HepG2 (cell line): ENCODE results near the gene CAMTA2. TPM values are rescaled to one million over a fixed set of nuclear protein-coding genes. Genes with fewer than 3 reads are reported as not detected.
"Not testable (repeated sequence)": the region's sequence is repeated elsewhere in the genome, so short reads cannot be mapped to it uniquely, and the experiment has no call there.

Experiments used
- ATAC-seq: fragments of 200-7000 bp; cut with Tn5 transposase; 3 replicates; pipeline ENCODE4 v1.9.1; 2020; ENCODE audit warnings: mild to moderate bottlenecking, moderate library complexity
- BruUV-seq: library from RNA; stranded (reverse); fragments of 400-500 nt; replicated peaks from 2 replicates; lab custom pipeline; 2021; lab: Mats Ljungman, UMichigan
- CTCF ChIA-PET: fragments of 300-600 bp; formaldehyde crosslinking; extraction: SDS; loops from one replicate; lab custom pipeline; 2021; ENCODE audit warnings: low total read pairs, inconsistent platforms, low intra/inter-chr PET ratio; lab: Yijun Ruan, JAX
- POLR2A ChIA-PET: fragments of 350-600 bp; sonication (Branson Sonifier 250); formaldehyde crosslinking; loops from one replicate; lab custom pipeline; 2020; ENCODE audit warnings: antibody characterized with exemption, inconsistent platforms; lab: Yijun Ruan, JAX
- DNase-seq: peaks from one replicate; pipeline ENCODE4 v3.0.0-alpha.2; 2015; ENCODE audit warnings: low spot score
- FAIRE-seq: peaks from 3 replicates; lab custom pipeline; 2011; peaks lifted over from hg19 to GRCh38; lab: Jason Lieb, UNC
- H2AFZ ChIP-seq: one replicate; pipeline ENCODE4 v1.6.1; 2011; ENCODE audit warnings: low read length, inconsistent platforms
- H3K27ac ChIP-seq: fragments of 300-600 bp; 3 replicates; pipeline ENCODE4 v1.8.0; 2011; ENCODE audit warnings: mixed run types, mild to moderate bottlenecking, mixed read lengths, low read length, inconsistent platforms; ENCODE audit not compliant: insufficient read depth; ENCODE audit errors: extremely low read length
- H3K27me3 ChIP-seq, 2 experiments: fragments of 200-600 bp in 1 of 2; 2 replicates in 1 of 2; 3 replicates in 1 of 2; pipeline versions ENCODE4 v1.6.0 to v1.8.0; 2011; ENCODE audit warnings: low read length in 2 of 2, mild to moderate bottlenecking in 2 of 2, moderate library complexity in 2 of 2, inconsistent platforms in 1 of 2; ENCODE audit not compliant: insufficient read depth in 2 of 2, control insufficient read depth in 1 of 2
- H3K36me3 ChIP-seq, 2 experiments: fragments of 200-600 bp in 1 of 2; replicated peaks in 1 of 2; 2 replicates in 1 of 2; 3 replicates in 1 of 2; pipeline versions ENCODE4 v1.5.1 to v1.8.0; 2011; ENCODE audit warnings: low read length in 2 of 2, inconsistent platforms in 1 of 2; ENCODE audit not compliant: insufficient read depth in 2 of 2, control insufficient read depth in 1 of 2
- H3K4me1 ChIP-seq: 2 replicates; pipeline ENCODE4 v1.5.1; 2012; ENCODE audit warnings: low read length, inconsistent platforms; ENCODE audit not compliant: insufficient read depth
- H3K4me2 ChIP-seq: 2 replicates; pipeline ENCODE4 v1.6.0; 2011; ENCODE audit warnings: low read depth, low read length, inconsistent platforms
- H3K4me3 ChIP-seq, 3 experiments: fragments of 200-600 bp in 1 of 3; sonication (generic), shearing (Covaris generic) in 1 of 3; replicated peaks in 1 of 3; 2 replicates each; pipeline ENCODE4 v1.5.1; 2011 to 2016; ENCODE audit warnings: low read length in 3 of 3, inconsistent platforms in 2 of 3, low read depth in 2 of 3, mild to moderate bottlenecking in 2 of 3, control low read depth in 1 of 3, mixed read lengths in 1 of 3; ENCODE audit not compliant: insufficient read depth in 1 of 3
- H3K79me2 ChIP-seq: one replicate; pipeline ENCODE4 v1.6.1; 2011; ENCODE audit warnings: low read length, inconsistent platforms; ENCODE audit not compliant: insufficient read depth
- H3K9ac ChIP-seq: 2 replicates; pipeline ENCODE4 v1.6.0; 2011; ENCODE audit warnings: mild to moderate bottlenecking, low read depth, low read length, inconsistent platforms; ENCODE audit not compliant: insufficient read depth
- H3K9me3 ChIP-seq: 2 replicates; pipeline ENCODE4 v1.5.1; 2012; ENCODE audit warnings: mild to moderate bottlenecking, low read length
- H4K20me1 ChIP-seq: 2 replicates; pipeline ENCODE4 v1.6.0; 2011; ENCODE audit warnings: inconsistent platforms, mild to moderate bottlenecking, low read length, moderate library complexity; ENCODE audit not compliant: insufficient read depth
- MAFK ChIP-seq, 2 experiments: IDR thresholded peaks in 1 of 2; conservative IDR thresholded peaks in 1 of 2; 2 replicates each; pipeline ENCODE4 v1.6.1; 2011; ENCODE audit warnings: improper control_type of control experiment in 2 of 2, low read length in 2 of 2
- ZMYM3 ChIP-seq: sonication (generic); formaldehyde crosslinking; IDR thresholded peaks from 2 replicates; pipeline ENCODE4 v1.5.1; 2020; ENCODE audit warnings: mild to moderate bottlenecking, missing genetic modification reagents
- ZNF121 ChIP-seq: sonication (generic); formaldehyde crosslinking; IDR thresholded peaks from 2 replicates; pipeline ENCODE4 v1.5.0; 2020; ENCODE audit warnings: mild to moderate bottlenecking, missing genetic modification reagents
- ZNF772 ChIP-seq: sonication (generic); formaldehyde crosslinking; IDR thresholded peaks from 2 replicates; pipeline ENCODE4 v1.5.0; 2020; ENCODE audit warnings: mild to moderate bottlenecking, missing genetic modification reagents
- WGBS: methylation state at CpG from one replicate; pipeline ENCODE4 v1.1.6; 2017; ENCODE audit warnings: low lambda C conversion rate; 5-methylcytosine and 5-hydroxymethylcytosine counted together
- in situ Hi-C: cut with HindIII; loops from 2 replicates; pipeline ENCODE4 v1.10.0; 2017; ENCODE audit warnings: low pct_unique_long_range_greater_than_20kb; ENCODE audit not compliant: extremely low pct_ligation_motif_present
- intact Hi-C: fragments of 100-400 bp; cut with micrococcal nuclease; formaldehyde crosslinking; loops from one replicate; pipeline ENCODE4 v1.10.0; 2022; ENCODE audit not compliant: unreplicated experiment
- polyA plus RNA-seq, 8 experiments: library from polyadenylated mRNA; depleted of rRNA in 3 of 8; stranded (reverse) in 7 of 8; unstranded in 1 of 8; fragments of >200 nt; fragmentation: Illumina TruSeq in 4 of 8; extraction: Trizol in 4 of 8; gene quantifications; 2 replicates each; pipeline versions ENCODE4 v1.2.1 to v1.2.3, GENCODE V29; 2011 to 2016; ENCODE audit warnings: low read depth in 4 of 8, missing spikeins in 1 of 8, mixed read lengths in 1 of 8; ENCODE audit not compliant: insufficient read depth in 1 of 8
- total RNA-seq, 5 experiments: library from RNA; depleted of rRNA; stranded (reverse); fragments of >200 nt; fragmentation: Illumina TruSeq; extraction: Trizol; gene quantifications; 2 replicates each; pipeline ENCODE4 v1.2.3, GENCODE V29; 2016; ENCODE audit warnings: low read depth in 1 of 5
- TF ChIP-seq, protein P1 (sequence below): sonication (generic); formaldehyde crosslinking; IDR thresholded peaks from 2 replicates; pipeline ENCODE4 v1.4.0; 2020; ENCODE audit warnings: mild to moderate bottlenecking, missing genetic modification reagents

Gene CAMTA2
- total and polyA plus RNA-seq, 2 of the 13 experiments (the other 11 are each of a cell fraction or from before 2014, with no cell fraction given) = 4.1 to 7.1 TPM

GRCh38 chr17:4928881-4929280, 58.6 kb downstream of the CAMTA2 start (continued):
- no peak for TF ChIP-seq ZMYM3 (CRISPR knock-in tag)

DNA sequence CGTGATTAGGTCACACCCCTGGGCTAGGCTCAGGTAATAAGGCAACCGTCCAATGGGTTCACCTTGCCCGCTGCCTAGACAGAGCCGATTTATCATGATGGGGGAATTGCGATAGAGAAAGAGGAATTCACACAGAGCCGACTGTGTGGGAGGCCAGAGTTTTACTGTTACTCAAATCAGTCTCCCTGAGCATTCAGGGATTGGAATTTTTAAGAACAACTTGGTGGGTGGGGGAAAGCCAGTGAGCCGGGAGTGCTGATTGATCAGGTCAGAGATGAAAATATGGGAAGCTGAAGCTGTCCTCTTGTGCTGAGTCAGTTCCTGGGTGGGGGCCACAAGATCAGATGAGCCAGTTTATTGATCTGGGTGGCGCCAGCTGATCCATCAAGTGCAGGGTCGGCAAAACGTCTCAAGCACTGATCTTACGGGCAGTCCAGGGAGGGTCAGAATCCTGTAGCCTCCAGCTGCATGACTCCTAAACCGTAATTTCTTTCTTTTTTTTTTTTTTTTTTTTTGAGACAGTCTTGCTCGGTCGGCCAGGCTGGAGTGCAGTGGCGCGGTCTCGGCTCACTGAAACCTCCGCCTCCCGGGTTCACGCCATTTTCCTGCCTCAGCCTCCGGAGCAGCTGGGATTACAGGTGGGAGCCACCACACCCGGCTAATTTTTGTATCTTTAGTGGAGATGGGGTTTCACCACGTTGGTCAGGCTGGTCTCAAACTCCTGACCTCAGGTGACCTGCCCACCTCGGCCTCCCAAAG, 60.7 kb downstream of the CAMTA2 start:
- in situ Hi-C loops, H3K27me3 ChIP-seq, H3K36me3 ChIP-seq: not testable (repeated sequence)

GRCh38 chr17:4921320-4921719, 66.2 kb downstream of the CAMTA2 start:
- H3K9me3 ChIP-seq = no peaks in the 10 kb centered on the region
- H3K36me3 ChIP-seq = no peaks in the 10 kb centered on the region
- H2AFZ ChIP-seq = no peak overlapping the region
- POLR2A ChIA-PET = interaction anchor here (1.0 to 3.0 kb wide), 7 partner anchors 8 to 76 kb away, joined by 3 to 35 read pairs (median 6); partner anchors contain the start of genes ENO3, INCA1, RNF167 and SLC25A11
- peak overlapping the region; percentile 53 for H3K27ac ChIP-seq
- H3K4me2 ChIP-seq = peak overlapping the region; percentile 75; the same call in 1 of the 2 replicates
- no peaks in the 10 kb centered on the region for H4K20me1 ChIP-seq
- no peak for FAIRE-seq
- no TSS peak for BruUV-seq
- intact Hi-C loops = no loop called here
- H3K27me3 ChIP-seq = no peaks in the 10 kb centered on the region
- H3K4me3 ChIP-seq = no peak overlapping the region
- TF ChIP-seq ZNF121 = peak; percentile 53; the same call in 1 of the 2 replicates
- TF ChIP-seq, protein P1, sequence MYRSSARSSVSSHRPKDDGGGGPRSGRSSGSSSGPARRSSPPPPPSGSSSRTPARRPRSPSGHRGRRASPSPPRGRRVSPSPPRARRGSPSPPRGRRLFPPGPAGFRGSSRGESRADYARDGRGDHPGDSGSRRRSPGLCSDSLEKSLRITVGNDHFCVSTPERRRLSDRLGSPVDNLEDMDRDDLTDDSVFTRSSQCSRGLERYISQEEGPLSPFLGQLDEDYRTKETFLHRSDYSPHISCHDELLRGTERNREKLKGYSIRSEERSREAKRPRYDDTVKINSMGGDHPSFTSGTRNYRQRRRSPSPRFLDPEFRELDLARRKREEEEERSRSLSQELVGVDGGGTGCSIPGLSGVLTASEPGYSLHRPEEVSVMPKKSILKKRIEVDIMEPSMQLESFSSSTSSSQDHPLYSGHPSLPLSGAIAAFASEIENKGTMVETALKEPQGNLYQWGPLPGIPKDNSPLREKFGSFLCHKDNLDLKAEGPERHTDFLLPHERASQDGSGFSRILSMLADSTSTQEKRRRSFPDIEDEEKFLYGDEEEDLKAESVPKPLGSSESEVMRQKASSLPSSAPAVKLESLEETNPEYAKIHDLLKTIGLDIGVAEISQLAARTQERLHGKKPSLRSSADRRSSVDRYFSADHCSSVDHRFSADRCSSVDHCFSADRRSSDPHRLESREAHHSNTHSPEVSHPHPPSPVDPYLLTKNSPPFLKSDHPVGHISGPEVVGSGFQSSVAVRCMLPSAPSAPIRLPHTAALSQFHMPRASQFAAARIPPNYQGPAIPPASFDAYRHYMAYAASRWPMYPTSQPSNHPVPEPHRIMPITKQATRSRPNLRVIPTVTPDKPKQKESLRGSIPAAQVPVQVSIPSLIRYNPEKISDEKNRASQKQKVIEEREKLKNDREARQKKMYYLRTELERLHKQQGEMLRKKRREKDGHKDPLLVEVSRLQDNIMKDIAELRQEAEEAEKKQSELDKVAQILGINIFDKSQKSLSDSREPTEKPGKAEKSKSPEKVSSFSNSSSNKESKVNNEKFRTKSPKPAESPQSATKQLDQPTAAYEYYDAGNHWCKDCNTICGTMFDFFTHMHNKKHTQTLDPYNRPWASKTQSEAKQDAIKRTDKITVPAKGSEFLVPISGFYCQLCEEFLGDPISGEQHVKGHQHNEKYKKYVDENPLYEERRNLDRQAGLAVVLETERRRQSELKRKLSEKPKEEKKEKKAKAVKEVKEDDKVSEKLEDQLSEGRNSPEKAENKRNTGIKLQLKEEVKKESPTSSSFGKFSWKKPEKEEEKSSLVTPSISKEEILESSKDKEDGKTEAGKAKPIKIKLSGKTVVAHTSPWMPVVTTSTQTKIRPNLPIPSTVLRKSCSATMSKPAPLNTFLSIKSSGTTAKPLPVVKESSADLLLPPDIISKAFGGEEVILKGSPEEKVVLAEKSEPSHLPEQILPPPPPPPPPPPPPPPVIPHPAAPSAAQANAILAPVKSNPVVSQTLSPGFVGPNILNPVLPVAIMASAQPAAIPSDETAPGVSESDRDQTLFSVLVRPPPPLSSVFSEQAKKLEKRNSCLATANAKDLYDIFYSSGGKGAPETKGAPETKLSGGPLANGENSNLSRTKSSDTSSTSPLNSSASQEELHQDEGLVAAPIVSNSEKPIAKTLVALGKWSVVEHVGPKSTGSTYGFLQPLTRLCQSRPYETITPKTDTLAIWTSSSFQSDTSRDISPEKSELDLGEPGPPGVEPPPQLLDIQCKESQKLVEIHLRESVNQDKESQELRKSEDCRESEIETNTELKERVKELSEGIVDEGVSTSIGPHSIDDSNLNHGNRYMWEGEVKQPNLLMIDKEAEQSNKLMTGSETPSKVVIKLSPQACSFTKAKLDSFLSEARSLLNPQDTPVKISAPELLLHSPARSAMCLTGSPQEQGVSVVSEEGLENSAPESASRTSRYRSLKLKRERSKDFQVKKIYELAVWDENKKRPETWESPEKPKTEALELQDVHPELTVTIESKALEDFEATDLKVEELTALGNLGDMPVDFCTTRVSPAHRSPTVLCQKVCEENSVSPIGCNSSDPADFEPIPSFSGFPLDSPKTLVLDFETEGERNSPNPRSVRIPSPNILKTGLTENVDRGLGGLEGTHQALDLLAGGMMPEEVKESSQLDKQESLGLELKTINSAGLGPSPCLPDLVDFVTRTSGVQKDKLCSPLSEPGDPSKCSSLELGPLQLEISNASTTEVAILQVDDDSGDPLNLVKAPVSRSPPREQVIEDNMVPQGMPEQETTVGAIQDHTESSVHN (CRISPR knock-in tag) = no peak
- no peak for TF ChIP-seq ZNF772 (CRISPR knock-in tag)
- 65% methylated on average over 4 of the region's 4 CpGs for WGBS
- in situ Hi-C loops = no loop called here
- H3K79me2 ChIP-seq = no peaks in the 10 kb centered on the region
- peaks cover 22% of the 10 kb centered on the region for H3K4me1 ChIP-seq
- no peak for ATAC-seq
- DNase-seq = no peak
- CTCF ChIA-PET = no interaction called here
- no peak overlapping the region for H3K9ac ChIP-seq

More for the DNA sequence above, 60.7 kb downstream of the CAMTA2 start:
- ATAC-seq, H3K9ac ChIP-seq, FAIRE-seq, H3K79me2 ChIP-seq, H3K4me3 ChIP-seq, H3K27ac ChIP-seq, DNase-seq, H3K4me1 ChIP-seq, intact Hi-C loops, H2AFZ ChIP-seq, BruUV-seq, H4K20me1 ChIP-seq, CTCF ChIA-PET, H3K9me3 ChIP-seq, H3K4me2 ChIP-seq: not testable (repeated sequence)
- POLR2A ChIA-PET = interaction anchor here (1.3 kb wide), 1 partner anchor 13 kb away, joined by 5 read pairs; the partner anchor contains the start of genes RNF167 and SLC25A11
- 0 out of 4 replicates have a peak, but pooled peaks of 1 of the 2 experiments have one; percentile 2 for TF ChIP-seq MAFK (conservative IDR thresholded peaks at IDR 0.05 in 1 of 2, IDR thresholded peaks at IDR 0.05 in 1 of 2; ENCODE audit: low read length in 2 of 2)
- WGBS = 82% methylated on average over 24 of the region's 24 CpGs
